ENCODE results near the gene RNASEL.

DNA sequence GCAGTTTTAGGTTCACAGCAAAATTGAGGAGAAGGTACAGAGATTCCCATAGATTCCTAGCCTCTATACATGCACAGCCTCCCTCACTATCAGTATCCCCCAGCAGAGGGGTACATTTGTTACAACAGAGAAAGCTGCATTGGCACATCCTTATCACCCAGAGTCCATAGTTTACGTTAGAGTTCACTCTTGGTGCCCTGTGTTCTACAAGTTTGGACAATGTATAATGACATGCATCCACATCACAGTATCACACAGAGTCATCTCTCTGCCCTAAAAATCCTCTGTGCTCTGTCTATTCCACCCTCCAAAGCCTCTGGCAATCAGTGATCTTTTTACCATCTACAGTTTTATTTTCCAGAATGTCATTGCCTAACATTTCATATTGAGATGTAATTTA lies 37.5 kb upstream of the RNASEL start:
- TF ChIP-seq RFX5 (IDR thresholded peaks at IDR 0.05; ENCODE audit: low read length): no peak
- no peak for TF ChIP-seq CTCF (IDR thresholded peaks at IDR 0.05)
- no peak for TF ChIP-seq RAD21 (IDR thresholded peaks at IDR 0.05; ENCODE audit: low read length)
- TF ChIP-seq POLR2AphosphoS5 (IDR thresholded peaks at IDR 0.05; ENCODE audit: low read depth, low read length): no peak
- no peak for TF ChIP-seq TEAD4 (IDR thresholded peaks at IDR 0.05; ENCODE audit: borderline replicate concordance, insufficient read depth)
- TF ChIP-seq YY1 (IDR thresholded peaks at IDR 0.05; ENCODE audit: low read depth): no peak
- TF ChIP-seq PBX3 (IDR thresholded peaks at IDR 0.05): no peak
